ENCODE data around the gene KIF16B. TPM values are rescaled to one million over a fixed set of nuclear protein-coding genes. Genes with fewer than 3 reads are reported as not detected.

KIF16B gene
- total and polyA plus RNA-seq, 10 of the 15 experiments (the other 5 are each of a cell fraction or from before 2014, with no cell fraction given) = 0.21 to 5.2 (median 3.0) TPM

DNA sequence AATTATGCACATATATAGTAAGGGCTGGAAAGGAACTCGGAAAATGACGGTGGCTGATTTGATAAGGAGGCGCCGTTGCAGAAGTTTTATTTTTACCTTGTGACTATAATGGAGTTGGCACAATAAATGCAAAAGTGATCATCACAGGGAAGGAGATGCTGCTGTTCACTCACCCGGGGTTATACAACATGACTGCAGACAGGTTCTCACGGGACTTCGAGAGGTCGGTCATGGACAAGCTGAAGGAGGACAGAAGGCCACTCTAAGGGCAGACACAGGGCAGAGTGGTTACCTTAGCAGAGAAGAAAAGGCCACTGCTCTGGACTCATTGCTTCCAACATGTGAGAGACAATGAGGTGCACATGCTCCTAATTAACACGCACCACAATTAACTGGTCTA, 168.6 kb downstream of the KIF16B start:
- H3K27ac ChIP-seq (ENCODE audit: control insufficient read depth, insufficient read depth) = no peak overlapping the region
- no peaks in the 10 kb centered on the region for H3K36me3 ChIP-seq (ENCODE audit: control insufficient read depth in 2 of 2, insufficient read depth in 2 of 2, low read length in 1 of 2)
- no peak overlapping the region for H2AFZ ChIP-seq (ENCODE audit: control insufficient read depth, low read depth, low read length)
- ATAC-seq (no peak), DNase-seq (ENCODE audit: low read depth, low spot score) (no peak), FAIRE-seq (no peak)
- no peaks in the 10 kb centered on the region for H3K9me3 ChIP-seq (replicated peaks; ENCODE audit: control insufficient read depth, insufficient read depth, low read length)
- in situ Hi-C loops (cut with MboI) = no loop called here
- TF ChIP-seq, protein P1, sequence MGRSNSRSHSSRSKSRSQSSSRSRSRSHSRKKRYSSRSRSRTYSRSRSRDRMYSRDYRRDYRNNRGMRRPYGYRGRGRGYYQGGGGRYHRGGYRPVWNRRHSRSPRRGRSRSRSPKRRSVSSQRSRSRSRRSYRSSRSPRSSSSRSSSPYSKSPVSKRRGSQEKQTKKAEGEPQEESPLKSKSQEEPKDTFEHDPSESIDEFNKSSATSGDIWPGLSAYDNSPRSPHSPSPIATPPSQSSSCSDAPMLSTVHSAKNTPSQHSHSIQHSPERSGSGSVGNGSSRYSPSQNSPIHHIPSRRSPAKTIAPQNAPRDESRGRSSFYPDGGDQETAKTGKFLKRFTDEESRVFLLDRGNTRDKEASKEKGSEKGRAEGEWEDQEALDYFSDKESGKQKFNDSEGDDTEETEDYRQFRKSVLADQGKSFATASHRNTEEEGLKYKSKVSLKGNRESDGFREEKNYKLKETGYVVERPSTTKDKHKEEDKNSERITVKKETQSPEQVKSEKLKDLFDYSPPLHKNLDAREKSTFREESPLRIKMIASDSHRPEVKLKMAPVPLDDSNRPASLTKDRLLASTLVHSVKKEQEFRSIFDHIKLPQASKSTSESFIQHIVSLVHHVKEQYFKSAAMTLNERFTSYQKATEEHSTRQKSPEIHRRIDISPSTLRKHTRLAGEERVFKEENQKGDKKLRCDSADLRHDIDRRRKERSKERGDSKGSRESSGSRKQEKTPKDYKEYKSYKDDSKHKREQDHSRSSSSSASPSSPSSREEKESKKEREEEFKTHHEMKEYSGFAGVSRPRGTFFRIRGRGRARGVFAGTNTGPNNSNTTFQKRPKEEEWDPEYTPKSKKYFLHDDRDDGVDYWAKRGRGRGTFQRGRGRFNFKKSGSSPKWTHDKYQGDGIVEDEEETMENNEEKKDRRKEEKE (IDR thresholded peaks at IDR 0.05) = no peak
- TF ChIP-seq YBX1 (IDR thresholded peaks at IDR 0.05) (no peak), PAX8 (IDR thresholded peaks at IDR 0.05) (no peak), ZZZ3 (IDR thresholded peaks at IDR 0.05; ENCODE audit: control insufficient read depth, insufficient read length, low read depth) (no peak), CBFB (IDR thresholded peaks at IDR 0.05; ENCODE audit: low read depth) (no peak)
- TF ChIP-seq, protein P2, sequence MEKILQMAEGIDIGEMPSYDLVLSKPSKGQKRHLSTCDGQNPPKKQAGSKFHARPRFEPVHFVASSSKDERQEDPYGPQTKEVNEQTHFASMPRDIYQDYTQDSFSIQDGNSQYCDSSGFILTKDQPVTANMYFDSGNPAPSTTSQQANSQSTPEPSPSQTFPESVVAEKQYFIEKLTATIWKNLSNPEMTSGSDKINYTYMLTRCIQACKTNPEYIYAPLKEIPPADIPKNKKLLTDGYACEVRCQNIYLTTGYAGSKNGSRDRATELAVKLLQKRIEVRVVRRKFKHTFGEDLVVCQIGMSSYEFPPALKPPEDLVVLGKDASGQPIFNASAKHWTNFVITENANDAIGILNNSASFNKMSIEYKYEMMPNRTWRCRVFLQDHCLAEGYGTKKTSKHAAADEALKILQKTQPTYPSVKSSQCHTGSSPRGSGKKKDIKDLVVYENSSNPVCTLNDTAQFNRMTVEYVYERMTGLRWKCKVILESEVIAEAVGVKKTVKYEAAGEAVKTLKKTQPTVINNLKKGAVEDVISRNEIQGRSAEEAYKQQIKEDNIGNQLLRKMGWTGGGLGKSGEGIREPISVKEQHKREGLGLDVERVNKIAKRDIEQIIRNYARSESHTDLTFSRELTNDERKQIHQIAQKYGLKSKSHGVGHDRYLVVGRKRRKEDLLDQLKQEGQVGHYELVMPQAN (conservative IDR thresholded peaks at IDR 0.05) = no peak
- TF ChIP-seq, protein P3, sequence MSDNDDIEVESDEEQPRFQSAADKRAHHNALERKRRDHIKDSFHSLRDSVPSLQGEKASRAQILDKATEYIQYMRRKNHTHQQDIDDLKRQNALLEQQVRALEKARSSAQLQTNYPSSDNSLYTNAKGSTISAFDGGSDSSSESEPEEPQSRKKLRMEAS (IDR thresholded peaks at IDR 0.05; ENCODE audit: low read depth, low read length) = no peak
- no peak overlapping the region for H3K4me2 ChIP-seq (ENCODE audit: control insufficient read depth, insufficient read depth)
- H4K20me1 ChIP-seq (ENCODE audit: control insufficient read depth, insufficient read depth) = no peaks in the 10 kb centered on the region
- BruUV-seq (replicated peaks) = no TSS peak
- H3K4me3 ChIP-seq = no peak overlapping the region
- no peaks in the 10 kb centered on the region for H3K27me3 ChIP-seq (replicated peaks in 1 of 2; ENCODE audit: control insufficient read depth in 2 of 2, insufficient read depth in 2 of 2, low read length in 1 of 2)
- no peaks in the 10 kb centered on the region for H3K4me1 ChIP-seq (ENCODE audit: control insufficient read depth, insufficient read depth, low read length)
- intact Hi-C loops (cut with micrococcal nuclease; ENCODE audit: unreplicated experiment) = no loop called here
- ChIA-PET CTCF (no interaction called here), POLR2A (interaction anchor here (0.7 kb wide), 1 partner anchor 10 kb away, joined by 3 read pairs; no protein-coding TSS in a partner anchor), SMC1A (ENCODE audit: uncharacterized antibody, unreplicated experiment) (no interaction called here), RAD21 (ENCODE audit: unreplicated experiment) (no interaction called here)
- H3K79me2 ChIP-seq (ENCODE audit: control insufficient read depth, insufficient read depth, low read length) = no peaks in the 10 kb centered on the region
- H3K9ac ChIP-seq (ENCODE audit: control insufficient read depth, insufficient read depth, low read length) = no peak overlapping the region
- WGBS (ENCODE audit: insufficient coverage, insufficient replicate concordance, low lambda C conversion rate, missing lambda C conversion rate) = 77% methylated on average over 9 of the region's 9 CpGs

Data from GM12878 (cell line).